Stromal cell of bone marrow (primary cell): Measurements from ENCODE around the gene UCN.
"Not testable (repeated sequence)": the region's sequence is repeated elsewhere in the genome, so short reads cannot be mapped to it uniquely, and the experiment has no call there.

ENCODE experiments used
- DNase-seq: peaks from one replicate; pipeline ENCODE4 v3.0.0-alpha.2; 2012; ENCODE audit warnings: low read depth

The UCN gene

GRCh38 chr2:27314709-27315108 lies 6.5 kb upstream of the UCN start:
- DNase-seq, result no peak

GRCh38 chr2:27313882-27314645 lies 5.8 kb upstream of the UCN start:
- no peak for DNase-seq

- no peak for DNase-seq
Measured at GRCh38 chr2:27312152-27312551, 3.9 kb upstream of the UCN start.

- no peak for DNase-seq
Measured at GRCh38 chr2:27309651-27310050, 1.4 kb upstream of the UCN start.

- DNase-seq, result no peak
Measured at GRCh38 chr2:27307545-27308358, 493 bp downstream of the UCN start.

- no peak for DNase-seq
Measured at GRCh38 chr2:27307287-27307544, 1.0 kb downstream of the UCN start.

- no peak for DNase-seq
Measured at GRCh38 chr2:27306573-27307286, 1.5 kb downstream of the UCN start.

GRCh38 chr2:27306136-27306535 lies 2.1 kb downstream of the UCN start:
- no peak for DNase-seq

- no peak for DNase-seq
Measured at GRCh38 chr2:27305516-27305915, 2.7 kb downstream of the UCN start.

GRCh38 chr2:27304488-27305240 lies 3.6 kb downstream of the UCN start:
- no peak for DNase-seq

- peak; percentile 59 for DNase-seq
Measured at GRCh38 chr2:27303093-27304025, 4.9 kb downstream of the UCN start.

GRCh38 chr2:27300606-27301005 lies 7.6 kb downstream of the UCN start:
- DNase-seq, result not testable (repeated sequence)

- DNase-seq, result no peak
Measured at GRCh38 chr2:27298391-27299080, 9.7 kb downstream of the UCN start.

- DNase-seq, result no peak
Measured at GRCh38 chr2:27297195-27297594, 11.1 kb downstream of the UCN start.

GRCh38 chr2:27296481-27296880 lies 11.8 kb downstream of the UCN start:
- no peak for DNase-seq

- no peak for DNase-seq
Measured at GRCh38 chr2:27294928-27295327, 13.3 kb downstream of the UCN start.

GRCh38 chr2:27291865-27292264 lies 16.4 kb downstream of the UCN start:
- DNase-seq, result no peak

GRCh38 chr2:27290549-27290948 lies 17.7 kb downstream of the UCN start:
- DNase-seq, result no peak

GRCh38 chr2:27288610-27289009 lies 19.6 kb downstream of the UCN start:
- DNase-seq, result no peak

GRCh38 chr2:27285481-27285880 lies 22.8 kb downstream of the UCN start:
- no peak for DNase-seq

- no peak for DNase-seq
Measured at GRCh38 chr2:27284996-27285395, 23.2 kb downstream of the UCN start.
